ENCODE data around the gene SYNC. TPM values are rescaled to one million over a fixed set of nuclear protein-coding genes. Genes with fewer than 3 reads are reported as not detected.

SYNC gene
- total and polyA plus RNA-seq, 9 of the 15 experiments (the other 6 are each of a cell fraction or from before 2014, with no cell fraction given) = 0.49 to 1.1 (median 0.87) TPM

GRCh38 chr1:32683397-32683796, 19.2 kb downstream of the SYNC start:
- Histone ChIP-seq H3K79me2 (ENCODE audit: control insufficient read depth, insufficient read depth, low read length) (no peaks in the 10 kb centered on the region), H3K9me1 (ENCODE audit: control insufficient read depth, insufficient read depth, low read length) (no peaks in the 10 kb centered on the region), H3K36me3 (ENCODE audit: control insufficient read depth, insufficient read depth, low read length) (peaks cover 77% of the 10 kb centered on the region), H2AFZ (ENCODE audit: low read depth, low read length) (no peak overlapping the region), H3K27ac (ENCODE audit: extremely low read depth, low read depth, low read length) (no peak overlapping the region), H3K4me1 (replicated peaks in 1 of 2; ENCODE audit: control insufficient read depth in 2 of 2, insufficient read depth in 2 of 2, low read length in 2 of 2) (no peaks in the 10 kb centered on the region), H4K20me1 (replicated peaks; ENCODE audit: control insufficient read depth, insufficient read depth, low read length) (0 out of 2 replicates have a peak, but pooled peaks cover 3% of the 10 kb centered on the region), H3K4me3 (no peak overlapping the region), H3K4me2 (ENCODE audit: insufficient read depth, low read length) (no peak overlapping the region), H3K9ac (ENCODE audit: insufficient read depth in 1 of 2, low read depth in 2 of 2, low read length in 2 of 2) (no peak overlapping the region), H3K27me3 (ENCODE audit: control insufficient read depth in 2 of 2, insufficient read depth in 2 of 2, low read length in 2 of 2) (no peaks in the 10 kb centered on the region), H3K9me3 (replicated peaks; ENCODE audit: control insufficient read depth, insufficient read depth, low read depth, low read length) (no peaks in the 10 kb centered on the region)
- DNase-seq (ENCODE audit: extremely low read depth in 1 of 4, low spot score in 3 of 4) (no peak), ATAC-seq (no peak), FAIRE-seq (no peak)
- intact Hi-C loops (cut with micrococcal nuclease) = no loop called here
- in situ Hi-C loops (cut with MboI) = no loop called here
- 85% methylated on average over 3 of the region's 3 CpGs for WGBS (ENCODE audit: insufficient coverage, low coverage, missing lambda C conversion rate)
- no TSS peak for BruUV-seq (replicated peaks)
- CTCF ChIA-PET (ENCODE audit: low intra/inter-chr PET ratio) = no interaction called here
- POLR2A ChIA-PET = interaction anchor here (1.3 to 2.1 kb wide), 2 partner anchors 10 to 11 kb away, joined by 4 to 9 read pairs; no protein-coding TSS in a partner anchor
- peak; percentile 61 for TF ChIP-seq ZNF316 (IDR thresholded peaks at IDR 0.05)
- no peak for TF ChIP-seq NR4A1 (CRISPR knock-in tag; IDR thresholded peaks at IDR 0.05)
- no peak for TF ChIP-seq NR4A1 (tag; IDR thresholded peaks at IDR 0.05)
- peak; percentile 41; the same call in 1 of the 2 replicates for TF ChIP-seq POLR2AphosphoS5 (IDR thresholded peaks at IDR 0.05; ENCODE audit: control insufficient read depth, insufficient read depth, low read depth, low read length)
- TF ChIP-seq POLR2AphosphoS2 (IDR thresholded peaks at IDR 0.05; ENCODE audit: low read length) = 0 out of 2 replicates have a peak, but pooled peaks have one; percentile 13
- TF ChIP-seq LARP7 (IDR thresholded peaks at IDR 0.05) = no peak
- no peak for TF ChIP-seq CSDE1 (IDR thresholded peaks at IDR 0.05)
- no peak for TF ChIP-seq NFXL1 (CRISPR knock-in tag; IDR thresholded peaks at IDR 0.05)
- TF ChIP-seq RNF219 (CRISPR knock-in tag; IDR thresholded peaks at IDR 0.05) = no peak
- peak; percentile 49 for TF ChIP-seq POLR2B (IDR thresholded peaks at IDR 0.05; ENCODE audit: low read depth, partially characterized antibody)
- TF ChIP-seq SPI1 (IDR thresholded peaks at IDR 0.05; ENCODE audit: borderline replicate concordance, low read depth, low read length) = no peak
- no peak for TF ChIP-seq MTA1 (IDR thresholded peaks at IDR 0.05; ENCODE audit: borderline replicate concordance)
- no peak for TF ChIP-seq PATZ1 (CRISPR knock-in tag; IDR thresholded peaks at IDR 0.05; ENCODE audit: borderline replicate concordance)
- TF ChIP-seq POLR2A (conservative IDR thresholded peaks at IDR 0.05) = peak; percentile 50
- TF ChIP-seq EZH2 (IDR thresholded peaks at IDR 0.05; ENCODE audit: borderline replicate concordance, low read depth, low read length) = no peak
- 0 out of 2 replicates have a peak, but pooled peaks have one; percentile 26 for TF ChIP-seq LCOR (CRISPR knock-in tag; IDR thresholded peaks at IDR 0.05)
- TF ChIP-seq, protein P1, sequence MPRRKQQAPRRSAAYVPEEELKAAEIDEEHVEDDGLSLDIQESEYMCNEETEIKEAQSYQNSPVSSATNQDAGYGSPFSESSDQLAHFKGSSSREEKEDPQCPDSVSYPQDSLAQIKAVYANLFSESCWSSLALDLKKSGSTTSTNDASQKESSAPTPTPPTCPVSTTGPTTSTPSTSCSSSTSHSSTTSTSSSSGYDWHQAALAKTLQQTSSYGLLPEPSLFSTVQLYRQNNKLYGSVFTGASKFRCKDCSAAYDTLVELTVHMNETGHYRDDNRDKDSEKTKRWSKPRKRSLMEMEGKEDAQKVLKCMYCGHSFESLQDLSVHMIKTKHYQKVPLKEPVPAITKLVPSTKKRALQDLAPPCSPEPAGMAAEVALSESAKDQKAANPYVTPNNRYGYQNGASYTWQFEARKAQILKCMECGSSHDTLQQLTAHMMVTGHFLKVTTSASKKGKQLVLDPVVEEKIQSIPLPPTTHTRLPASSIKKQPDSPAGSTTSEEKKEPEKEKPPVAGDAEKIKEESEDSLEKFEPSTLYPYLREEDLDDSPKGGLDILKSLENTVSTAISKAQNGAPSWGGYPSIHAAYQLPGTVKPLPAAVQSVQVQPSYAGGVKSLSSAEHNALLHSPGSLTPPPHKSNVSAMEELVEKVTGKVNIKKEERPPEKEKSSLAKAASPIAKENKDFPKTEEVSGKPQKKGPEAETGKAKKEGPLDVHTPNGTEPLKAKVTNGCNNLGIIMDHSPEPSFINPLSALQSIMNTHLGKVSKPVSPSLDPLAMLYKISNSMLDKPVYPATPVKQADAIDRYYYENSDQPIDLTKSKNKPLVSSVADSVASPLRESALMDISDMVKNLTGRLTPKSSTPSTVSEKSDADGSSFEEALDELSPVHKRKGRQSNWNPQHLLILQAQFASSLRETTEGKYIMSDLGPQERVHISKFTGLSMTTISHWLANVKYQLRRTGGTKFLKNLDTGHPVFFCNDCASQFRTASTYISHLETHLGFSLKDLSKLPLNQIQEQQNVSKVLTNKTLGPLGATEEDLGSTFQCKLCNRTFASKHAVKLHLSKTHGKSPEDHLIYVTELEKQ (CRISPR knock-in tag; IDR thresholded peaks at IDR 0.05) = no peak
- no peak for TF ChIP-seq ZNF75A (CRISPR knock-in tag; IDR thresholded peaks at IDR 0.05)
- TF ChIP-seq SUPT5H (IDR thresholded peaks at IDR 0.05) = peak; percentile 59; the same call in 1 of the 2 replicates

Data from K562 (cell line).